Mesenchymal stem cell (in vitro differentiated cells and primary cell): ENCODE data around the gene LRTM2.

Experiments used
- DNase-seq: peaks from one replicate; pipeline ENCODE4 v3.0.0-alpha.2; 2013
- H2AFZ ChIP-seq: one replicate; pipeline ENCODE4 v1.6.1; 2013; ENCODE audit warnings: low read depth, mild to moderate bottlenecking, control low read depth, inconsistent platforms, low read length, moderate library complexity
- H2AK5ac ChIP-seq: 2 replicates; pipeline ENCODE4 v1.6.1; 2013; ENCODE audit warnings: low read length, moderate library complexity, mild to moderate bottlenecking, inconsistent platforms; ENCODE audit not compliant: severe bottlenecking
- H2BK120ac ChIP-seq: one replicate; pipeline ENCODE4 v1.6.1; 2013; ENCODE audit warnings: low read depth, mild to moderate bottlenecking, inconsistent platforms, low read length, moderate library complexity
- H2BK12ac ChIP-seq, 2 experiments: one replicate each; pipeline ENCODE4 v1.6.1; 2013; ENCODE audit warnings: inconsistent platforms in 2 of 2, low read length in 2 of 2, mild to moderate bottlenecking in 2 of 2, moderate library complexity in 2 of 2, control low read depth in 1 of 2
- H2BK15ac ChIP-seq: one replicate; pipeline ENCODE4 v1.6.1; 2013; ENCODE audit warnings: mild to moderate bottlenecking, low read depth, inconsistent platforms; ENCODE audit not compliant: poor library complexity, severe bottlenecking
- H2BK5ac ChIP-seq: 2 replicates; pipeline ENCODE4 v1.6.1; 2013; ENCODE audit warnings: low read depth, mild to moderate bottlenecking, low read length, control low read depth, inconsistent platforms; ENCODE audit not compliant: poor library complexity, severe bottlenecking
- H3K14ac ChIP-seq, 2 experiments: one replicate each; pipeline ENCODE4 v1.6.1; 2013; ENCODE audit warnings: inconsistent platforms in 2 of 2, low read length in 2 of 2, control low read depth in 1 of 2, mild to moderate bottlenecking in 1 of 2, moderate library complexity in 1 of 2
- H3K18ac ChIP-seq, 2 experiments: one replicate each; pipeline ENCODE4 v1.6.1; 2013; ENCODE audit warnings: inconsistent platforms in 2 of 2, low read length in 2 of 2, control low read depth in 1 of 2, low read depth in 1 of 2, mild to moderate bottlenecking in 1 of 2
- H3K23ac ChIP-seq, 2 experiments: one replicate each; pipeline ENCODE4 v1.6.1; 2013; ENCODE audit warnings: inconsistent platforms in 2 of 2, low read length in 2 of 2, mild to moderate bottlenecking in 2 of 2, moderate library complexity in 2 of 2, control low read depth in 1 of 2
- H3K27ac ChIP-seq: 2 replicates; pipeline ENCODE4 v1.5.1; 2013; ENCODE audit warnings: mild to moderate bottlenecking, moderate library complexity, low read length, control low read depth, inconsistent platforms; ENCODE audit not compliant: poor library complexity, severe bottlenecking
- H3K27me3 ChIP-seq, 2 experiments: 2 replicates each; pipeline versions ENCODE4 v1.6.1 to v1.7.0; 2013; ENCODE audit warnings: low read length in 2 of 2, mild to moderate bottlenecking in 2 of 2, moderate library complexity in 2 of 2, control low read depth in 1 of 2, inconsistent platforms in 1 of 2; ENCODE audit not compliant: control insufficient read depth in 1 of 2, insufficient read depth in 1 of 2
- H3K36me3 ChIP-seq, 2 experiments: 2 replicates each; pipeline versions ENCODE4 v1.6.1 to v1.7.0; 2013; ENCODE audit warnings: low read length in 2 of 2, control low read depth in 1 of 2, inconsistent platforms in 1 of 2, low read depth in 1 of 2, mild to moderate bottlenecking in 1 of 2; ENCODE audit not compliant: insufficient read depth in 2 of 2, control insufficient read depth in 1 of 2
- H3K4ac ChIP-seq, 2 experiments: one replicate each; pipeline ENCODE4 v1.6.1; 2013; ENCODE audit warnings: inconsistent platforms in 2 of 2, low read length in 2 of 2, mild to moderate bottlenecking in 2 of 2, moderate library complexity in 2 of 2, control low read depth in 1 of 2, low read depth in 1 of 2
- H3K4me1 ChIP-seq: 2 replicates; pipeline ENCODE4 v1.6.1; 2013; ENCODE audit warnings: low read depth, low read length, control low read depth; ENCODE audit not compliant: control insufficient read depth, insufficient read depth
- H3K4me2 ChIP-seq: 2 replicates; pipeline ENCODE4 v1.6.1; 2013; ENCODE audit warnings: low read length, mild to moderate bottlenecking, inconsistent platforms; ENCODE audit not compliant: poor library complexity, severe bottlenecking
- H3K4me3 ChIP-seq, 2 experiments: 2 replicates each; pipeline versions ENCODE4 v1.5.1 to v1.7.0; 2013; ENCODE audit warnings: low read length in 2 of 2, mild to moderate bottlenecking in 2 of 2, control low read depth in 1 of 2, low read depth in 1 of 2; ENCODE audit not compliant: insufficient read depth in 1 of 2
- H3K79me1 ChIP-seq: replicated peaks from 2 replicates; pipeline ENCODE4 v1.6.1; 2013; ENCODE audit warnings: mild to moderate bottlenecking, control low read depth, low read length, inconsistent platforms; ENCODE audit not compliant: poor library complexity, severe bottlenecking
- H3K9ac ChIP-seq: 2 replicates; pipeline ENCODE4 v1.7.0; 2013; ENCODE audit warnings: mild to moderate bottlenecking, low read length, moderate library complexity
- H3K9me3 ChIP-seq: 2 replicates; pipeline ENCODE4 v1.7.0; 2013; ENCODE audit warnings: mild to moderate bottlenecking, low read length; ENCODE audit not compliant: control insufficient read depth
- H4K8ac ChIP-seq: one replicate; pipeline ENCODE4 v1.6.1; 2013; ENCODE audit warnings: inconsistent platforms, mild to moderate bottlenecking, low read length, moderate library complexity
- H4K91ac ChIP-seq: one replicate; pipeline ENCODE4 v1.6.1; 2013; ENCODE audit warnings: mild to moderate bottlenecking, low read length, inconsistent platforms
- WGBS: methylation state at CpG from one replicate; pipeline ENCODE4 v1.1.7; 2013; ENCODE audit warnings: mixed read lengths; 5-methylcytosine and 5-hydroxymethylcytosine counted together

Gene LRTM2

GRCh38 chr12:1819571-1819970, 794 bp upstream of the LRTM2 start:
- Histone ChIP-seq H3K18ac (no peak overlapping the region), H3K36me3 (no peaks in the 10 kb centered on the region), H2BK120ac (no peak overlapping the region), H3K14ac (no peak overlapping the region), H2AK5ac (no peak overlapping the region), H3K4me1 (peaks cover 4% of the 10 kb centered on the region), H3K27me3 (peaks cover 67 to 84% of the 10 kb centered on the region in 2 experiments), H3K79me1 (no peaks in the 10 kb centered on the region), H3K27ac (no peak overlapping the region), H3K9me3 (no peaks in the 10 kb centered on the region), H2BK5ac (no peak overlapping the region), H3K4ac (no peak overlapping the region), H3K4me3 (no peak overlapping the region), H4K8ac (no peak overlapping the region), H3K23ac (no peak overlapping the region), H2BK12ac (no peak overlapping the region), H2BK15ac (no peak overlapping the region), H4K91ac (no peak overlapping the region), H2AFZ (no peak overlapping the region), H3K4me2 (no peak overlapping the region), H3K9ac (no peak overlapping the region)
- 68% methylated on average over 6 of the region's 6 CpGs for WGBS
- no peak for DNase-seq

- H3K36me3 ChIP-seq: no peaks in the 10 kb centered on the region
- H2BK12ac ChIP-seq: no peak overlapping the region
- H3K79me1 ChIP-seq: no peaks in the 10 kb centered on the region
- DNase-seq: no peak
- no peak overlapping the region for H3K14ac ChIP-seq
- H2BK15ac ChIP-seq: no peak overlapping the region
- no peak overlapping the region for H2AK5ac ChIP-seq
- H4K8ac ChIP-seq: no peak overlapping the region
- no peak overlapping the region for H3K9ac ChIP-seq
- WGBS: 82% methylated on average over 11 of the region's 11 CpGs
- no peak overlapping the region for H3K4me2 ChIP-seq
- no peak overlapping the region for H4K91ac ChIP-seq
- no peak overlapping the region for H2BK5ac ChIP-seq
- H3K4me3 ChIP-seq: no peak overlapping the region
- H3K27me3 ChIP-seq: peaks cover 69 to 85% of the 10 kb centered on the region in 2 experiments
- no peak overlapping the region for H3K4ac ChIP-seq
- peaks cover 4% of the 10 kb centered on the region for H3K4me1 ChIP-seq
- H2BK120ac ChIP-seq: no peak overlapping the region
- H2AFZ ChIP-seq: no peak overlapping the region
- H3K9me3 ChIP-seq: no peaks in the 10 kb centered on the region
- H3K27ac ChIP-seq: no peak overlapping the region
- H3K18ac ChIP-seq: no peak overlapping the region
- no peak overlapping the region for H3K23ac ChIP-seq
Observed at GRCh38 chr12:1820896-1821291, 529 bp downstream of the LRTM2 start.

GRCh38 chr12:1821805-1822204, 1.4 kb downstream of the LRTM2 start:
- Histone ChIP-seq H3K9ac (no peak overlapping the region), H2BK5ac (no peak overlapping the region), H3K27ac (no peak overlapping the region), H2BK12ac (peak overlapping the region in 1 of 2 experiments; percentile 57), H3K14ac (no peak overlapping the region), H3K18ac (peak overlapping the region in 1 of 2 experiments; percentile 42), H3K23ac (no peak overlapping the region), H2BK15ac (no peak overlapping the region), H4K91ac (no peak overlapping the region), H3K27me3 (peaks cover 66 to 78% of the 10 kb centered on the region in 2 experiments), H3K4me3 (no peak overlapping the region), H2AK5ac (no peak overlapping the region), H3K4ac (no peak overlapping the region), H3K4me1 (peaks cover 4% of the 10 kb centered on the region), H2BK120ac (peak overlapping the region; percentile 55), H3K36me3 (no peaks in the 10 kb centered on the region), H2AFZ (no peak overlapping the region), H3K9me3 (no peaks in the 10 kb centered on the region), H4K8ac (no peak overlapping the region), H3K79me1 (no peaks in the 10 kb centered on the region), H3K4me2 (no peak overlapping the region)
- DNase-seq: no peak
- 42% methylated on average over 9 of the region's 12 CpGs for WGBS

- Histone ChIP-seq H2AFZ (no peak overlapping the region), H2BK15ac (peak overlapping the region; percentile 12), H2BK120ac (no peak overlapping the region), H3K14ac (no peak overlapping the region), H3K27ac (no peak overlapping the region), H3K4ac (no peak overlapping the region), H3K4me1 (peaks cover 4% of the 10 kb centered on the region), H4K8ac (no peak overlapping the region), H3K36me3 (no peaks in the 10 kb centered on the region), H3K9ac (no peak overlapping the region), H3K4me3 (no peak overlapping the region), H3K27me3 (peaks cover 66 to 81% of the 10 kb centered on the region in 2 experiments), H2AK5ac (no peak overlapping the region), H3K23ac (no peak overlapping the region), H3K4me2 (no peak overlapping the region), H2BK5ac (no peak overlapping the region), H4K91ac (no peak overlapping the region), H3K18ac (no peak overlapping the region), H2BK12ac (no peak overlapping the region), H3K79me1 (no peaks in the 10 kb centered on the region), H3K9me3 (no peaks in the 10 kb centered on the region)
- no peak for DNase-seq
- WGBS: 81% methylated on average over 11 of the region's 11 CpGs
Observed at GRCh38 chr12:1822699-1823098, 2.3 kb downstream of the LRTM2 start.
